Activated CD4-positive, alpha-beta T cell treated with anti-CD3 and anti-CD28 coated beads, Interleukin-2, amount 10 ng/mL, durations not matched to agents 7 days and 5 days (primary cell): ENCODE data around the gene PTPRJ. TPM values are rescaled to one million over a fixed set of nuclear protein-coding genes. Genes with fewer than 3 reads are reported as not detected.

Source experiments
- CTCF ChIA-PET: fragments of 350-600 bp; sonication (Branson Sonifier 250); formaldehyde crosslinking; loops from one replicate; lab custom pipeline; 2021; ENCODE audit warnings: antibody characterized with exemption; lab: Charles Lee
- POLR2A ChIA-PET: fragments of 350-600 bp; sonication (Branson Sonifier 250); formaldehyde crosslinking; loops from one replicate; lab custom pipeline; 2021; ENCODE audit warnings: antibody characterized with exemption; lab: Charles Lee
- DNase-seq: peaks from one replicate; pipeline ENCODE4 v3.0.0-alpha.2; 2020
- H3K27ac Mint-ChIP-seq: one replicate; pipeline ENCODE4 v1.8.0; 2021; ENCODE audit warnings: mild to moderate bottlenecking, moderate library complexity, mixed read lengths
- H3K27me3 Mint-ChIP-seq: one replicate; pipeline ENCODE4 v1.8.0; 2021; ENCODE audit warnings: mixed read lengths
- H3K36me3 Mint-ChIP-seq: one replicate; pipeline ENCODE4 v1.8.0; 2021; ENCODE audit warnings: low read depth, mixed read lengths
- H3K4me1 Mint-ChIP-seq: one replicate; pipeline ENCODE4 v1.8.0; 2021; ENCODE audit warnings: mixed read lengths
- H3K4me3 Mint-ChIP-seq: one replicate; pipeline ENCODE4 v1.8.0; 2021; ENCODE audit warnings: mild to moderate bottlenecking, moderate library complexity, mixed read lengths
- H3K9me3 Mint-ChIP-seq: one replicate; pipeline ENCODE4 v1.8.0; 2021; ENCODE audit warnings: mixed read lengths
- total RNA-seq, 2 experiments: library from RNA; stranded (reverse); gene quantifications; one replicate each; pipeline ENCODE4 v1.2.3, GENCODE V29; 2021

PTPRJ gene
- total RNA-seq, 2 experiments from 2014 or later: 75.2 to 81.3 TPM

DNA sequence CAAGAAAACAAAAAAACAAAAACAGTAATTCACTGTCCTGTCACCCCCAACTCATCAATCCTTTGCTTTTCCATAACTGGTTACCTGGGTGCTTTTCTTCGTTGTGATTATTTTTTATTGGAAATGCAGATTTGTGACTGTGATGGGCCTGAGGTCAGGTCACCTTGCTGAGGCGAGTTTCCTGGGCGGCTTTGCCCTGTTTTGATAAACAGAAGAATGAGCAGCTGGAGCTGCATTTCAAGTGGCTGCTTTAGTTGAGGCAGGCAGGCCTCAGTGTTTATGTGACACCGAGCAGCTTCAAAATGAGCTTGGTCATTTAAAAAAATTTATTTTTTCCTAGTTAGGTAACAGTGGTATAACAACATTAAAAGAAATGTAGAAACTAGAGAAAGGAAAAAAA is 22.2 kb downstream of the PTPRJ start:
- Mint-ChIP-seq H3K27ac (peak overlapping the region; percentile 98), H3K36me3 (peaks cover 40% of the 10 kb centered on the region), H3K27me3 (no peaks in the 10 kb centered on the region), H3K4me3 (peak overlapping the region; percentile 65), H3K9me3 (no peaks in the 10 kb centered on the region), H3K4me1 (peaks cover 88% of the 10 kb centered on the region)
- CTCF ChIA-PET: interaction anchor here (0.8 to 2.6 kb wide), 7 partner anchors 9 to 105 kb away, joined by 3 to 15 read pairs (median 3); no protein-coding TSS in a partner anchor
- no peak for DNase-seq
- POLR2A ChIA-PET: interaction anchor here (0.7 kb wide), 1 partner anchor 52 kb away, joined by 3 read pairs; no protein-coding TSS in a partner anchor

GRCh38 chr11:48003926-48004325 is 23.6 kb downstream of the PTPRJ start:
- H3K4me3 Mint-ChIP-seq: peak overlapping the region; percentile 35
- CTCF ChIA-PET: interaction anchor here (0.9 to 2.6 kb wide), 5 partner anchors 10 to 69 kb away, joined by 3 to 15 read pairs (median 3); no protein-coding TSS in a partner anchor
- peaks cover 39% of the 10 kb centered on the region for H3K36me3 Mint-ChIP-seq
- no peaks in the 10 kb centered on the region for H3K27me3 Mint-ChIP-seq
- no peaks in the 10 kb centered on the region for H3K9me3 Mint-ChIP-seq
- H3K4me1 Mint-ChIP-seq: peaks cover 85% of the 10 kb centered on the region
- DNase-seq: no peak
- peak overlapping the region; percentile 95 for H3K27ac Mint-ChIP-seq
- POLR2A ChIA-PET: interaction anchor here (0.7 kb wide), 1 partner anchor 53 kb away, joined by 3 read pairs; no protein-coding TSS in a partner anchor

- Mint-ChIP-seq H3K36me3 (peaks cover 36% of the 10 kb centered on the region), H3K27ac (peak overlapping the region; percentile 95), H3K27me3 (no peaks in the 10 kb centered on the region), H3K4me1 (peaks cover 83% of the 10 kb centered on the region), H3K4me3 (peak overlapping the region; percentile 35), H3K9me3 (no peaks in the 10 kb centered on the region)
- DNase-seq: no peak
- ChIA-PET POLR2A (interaction anchor here (0.7 kb wide), 1 partner anchor 52 kb away, joined by 3 read pairs; no protein-coding TSS in a partner anchor), CTCF (interaction anchor here (0.9 to 2.6 kb wide), 5 partner anchors 9 to 70 kb away, joined by 3 to 15 read pairs (median 3); no protein-coding TSS in a partner anchor)
These were observed 24.1 kb downstream of the PTPRJ start for GRCh38 chr11:48004456-48004855.

DNA sequence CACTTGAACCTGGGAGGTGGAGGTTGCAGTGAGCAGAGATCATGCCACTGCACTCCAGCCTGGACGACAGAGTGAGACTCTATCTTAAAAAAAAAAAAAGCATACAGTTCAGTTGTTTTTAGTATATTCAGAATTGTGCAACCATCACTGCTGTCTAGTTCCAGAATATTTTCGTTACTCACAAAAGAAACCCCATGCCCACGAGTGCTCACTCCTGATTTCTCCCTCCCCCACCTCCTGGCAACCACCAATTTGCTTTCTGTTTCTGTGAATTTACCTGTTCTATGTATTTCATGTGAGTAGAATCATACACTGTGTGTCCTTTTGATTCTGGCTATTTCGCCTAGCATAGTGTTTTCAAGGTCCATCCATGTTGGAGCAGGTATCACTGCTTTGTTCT is 24.8 kb downstream of the PTPRJ start:
- Mint-ChIP-seq H3K36me3 (peaks cover 37% of the 10 kb centered on the region), H3K4me3 (peak overlapping the region; percentile 40), H3K27me3 (no peaks in the 10 kb centered on the region), H3K4me1 (peaks cover 82% of the 10 kb centered on the region), H3K9me3 (no peaks in the 10 kb centered on the region), H3K27ac (peak overlapping the region; percentile 95)
- peak; percentile 61 for DNase-seq
- CTCF ChIA-PET: interaction anchor here (1.0 to 2.0 kb wide), 5 partner anchors 11 to 71 kb away, joined by 3 to 10 read pairs (median 6); no protein-coding TSS in a partner anchor
- POLR2A ChIA-PET: no interaction called here

GRCh38 chr11:48005831-48006270 is 25.5 kb downstream of the PTPRJ start:
- POLR2A ChIA-PET: interaction anchor here (2.2 kb wide), 1 partner anchor 50 kb away, joined by 20 read pairs; no protein-coding TSS in a partner anchor
- H3K27me3 Mint-ChIP-seq: no peaks in the 10 kb centered on the region
- CTCF ChIA-PET: interaction anchor here (1.0 to 2.0 kb wide), 8 partner anchors 11 to 72 kb away, joined by 3 to 10 read pairs (median 4); no protein-coding TSS in a partner anchor
- peak overlapping the region; percentile 40 for H3K4me3 Mint-ChIP-seq
- no peak for DNase-seq
- H3K4me1 Mint-ChIP-seq: peaks cover 77% of the 10 kb centered on the region
- peak overlapping the region; percentile 95 for H3K27ac Mint-ChIP-seq
- H3K36me3 Mint-ChIP-seq: peaks cover 32% of the 10 kb centered on the region
- H3K9me3 Mint-ChIP-seq: no peaks in the 10 kb centered on the region

DNA sequence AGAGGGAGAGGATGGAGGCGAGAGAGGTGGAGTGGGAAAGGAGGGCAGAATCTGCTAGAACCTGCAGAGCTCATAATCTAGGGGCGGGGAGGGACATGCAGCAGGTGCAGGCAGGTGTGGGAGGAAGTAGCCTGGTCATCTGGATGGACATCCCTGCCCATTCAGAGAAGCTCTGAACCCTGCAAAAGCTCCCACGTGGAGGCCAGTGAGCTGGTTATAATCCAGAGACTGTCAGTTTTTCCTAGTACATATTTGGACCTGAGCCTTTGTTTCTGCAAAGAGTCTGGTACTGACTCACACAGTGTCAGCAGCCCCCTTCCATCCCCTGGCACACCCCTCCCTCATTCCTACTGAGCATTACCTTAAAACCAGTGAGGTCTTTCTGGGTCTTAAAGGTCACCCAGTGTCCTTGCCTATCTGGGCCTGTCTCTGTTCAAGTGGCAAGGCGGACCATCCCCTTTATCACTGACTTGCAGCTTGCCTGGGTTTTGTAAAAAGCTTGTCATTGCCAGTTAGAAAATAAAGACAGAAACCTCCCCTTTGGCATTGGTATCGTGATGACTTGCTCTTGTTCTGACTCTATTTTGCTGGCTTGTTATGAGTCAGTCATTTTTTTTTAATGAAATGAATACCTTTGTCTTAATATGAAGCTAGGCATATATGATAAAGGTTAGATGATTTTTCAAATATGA is 26.1 kb downstream of the PTPRJ start:
- H3K4me3 Mint-ChIP-seq: peak overlapping the region; percentile 40
- H3K27ac Mint-ChIP-seq: peak overlapping the region; percentile 95
- no peaks in the 10 kb centered on the region for H3K27me3 Mint-ChIP-seq
- no peaks in the 10 kb centered on the region for H3K9me3 Mint-ChIP-seq
- peak; percentile 47 for DNase-seq
- peaks cover 77% of the 10 kb centered on the region for H3K4me1 Mint-ChIP-seq
- ChIA-PET CTCF (interaction anchor here (0.6 to 2.0 kb wide), 13 partner anchors 10 to 179 kb away, joined by 3 to 10 read pairs (median 4); no protein-coding TSS in a partner anchor), POLR2A (interaction anchor here (0.6 to 2.2 kb wide), 3 partner anchors 23 to 53 kb away, joined by 3 to 20 read pairs (median 4); no protein-coding TSS in a partner anchor)
- H3K36me3 Mint-ChIP-seq: peaks cover 32% of the 10 kb centered on the region

GRCh38 chr11:48007677-48008076 is 27.3 kb downstream of the PTPRJ start:
- ChIA-PET POLR2A (interaction anchor here (2.2 kb wide), 1 partner anchor 48 kb away, joined by 20 read pairs; no protein-coding TSS in a partner anchor), CTCF (no interaction called here)
- peaks cover 29% of the 10 kb centered on the region for H3K36me3 Mint-ChIP-seq
- no peak overlapping the region for H3K4me3 Mint-ChIP-seq
- no peak for DNase-seq
- peak overlapping the region; percentile 95 for H3K27ac Mint-ChIP-seq
- H3K27me3 Mint-ChIP-seq: no peaks in the 10 kb centered on the region
- H3K4me1 Mint-ChIP-seq: peaks cover 78% of the 10 kb centered on the region
- H3K9me3 Mint-ChIP-seq: no peaks in the 10 kb centered on the region

DNA sequence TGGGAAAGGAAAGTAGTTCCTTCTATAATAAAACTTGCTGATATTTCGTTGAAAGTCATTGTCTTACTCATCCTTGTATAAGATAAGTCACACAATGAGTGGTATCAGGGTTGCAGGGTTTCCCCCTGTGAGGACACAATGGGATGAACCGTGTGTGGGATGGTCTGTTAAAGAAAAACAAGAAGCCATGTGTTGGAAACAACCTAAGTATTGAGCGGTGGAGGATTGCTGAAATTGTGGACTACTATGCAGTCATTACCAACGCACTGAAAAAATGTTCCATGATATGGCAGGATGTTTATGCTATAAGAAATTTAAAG is 28.6 kb downstream of the PTPRJ start:
- H3K27ac Mint-ChIP-seq: peak overlapping the region; percentile 77
- H3K27me3 Mint-ChIP-seq: no peaks in the 10 kb centered on the region
- peaks cover 83% of the 10 kb centered on the region for H3K4me1 Mint-ChIP-seq
- ChIA-PET POLR2A (interaction anchor here (0.5 kb wide), 1 partner anchor 49 kb away, joined by 8 read pairs; no protein-coding TSS in a partner anchor), CTCF (interaction anchor here (1.1 kb wide), 1 partner anchor 11 kb away, joined by 5 read pairs; no protein-coding TSS in a partner anchor)
- peaks cover 41% of the 10 kb centered on the region for H3K36me3 Mint-ChIP-seq
- DNase-seq: peak; percentile 29
- no peak overlapping the region for H3K4me3 Mint-ChIP-seq
- no peaks in the 10 kb centered on the region for H3K9me3 Mint-ChIP-seq

GRCh38 chr11:48011102-48011797 is 30.9 kb downstream of the PTPRJ start:
- CTCF ChIA-PET: interaction anchor here (0.5 to 3.8 kb wide), 9 partner anchors 8 to 554 kb away, joined by 3 to 15 read pairs (median 4); no protein-coding TSS in a partner anchor
- no peak for DNase-seq
- Mint-ChIP-seq H3K27me3 (no peaks in the 10 kb centered on the region), H3K36me3 (peaks cover 46% of the 10 kb centered on the region), H3K9me3 (no peaks in the 10 kb centered on the region), H3K4me3 (no peak overlapping the region), H3K4me1 (peaks cover 82% of the 10 kb centered on the region), H3K27ac (peak overlapping the region; percentile 96)
- POLR2A ChIA-PET: no interaction called here

DNA sequence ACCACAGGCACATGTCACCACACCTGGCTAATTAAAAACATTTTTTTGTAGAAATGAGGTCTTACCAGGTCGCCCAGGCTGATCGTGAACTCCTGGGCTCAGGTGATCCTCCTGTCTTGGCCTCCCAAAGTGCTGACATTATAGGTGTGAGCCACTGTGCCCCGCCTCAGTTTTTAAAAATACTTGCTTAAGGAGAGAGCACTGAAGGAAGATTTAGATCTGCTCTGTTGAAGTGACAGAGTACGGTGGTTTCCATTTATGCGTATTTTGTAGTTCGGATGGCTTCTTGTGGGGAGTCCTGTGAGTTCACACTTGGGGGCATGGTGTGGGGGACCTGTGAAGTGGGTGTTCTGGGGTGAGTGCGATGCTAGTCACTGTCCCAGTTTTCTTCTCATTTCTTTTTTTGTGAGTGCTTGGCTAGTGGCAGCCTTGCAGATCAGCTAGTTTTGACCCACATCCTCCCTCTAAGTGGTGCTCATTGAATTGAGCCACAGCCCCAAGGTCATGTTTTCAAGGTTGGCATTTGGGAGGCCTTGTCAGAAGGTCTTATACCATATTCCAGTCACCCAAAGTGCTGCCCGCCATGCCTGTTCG is 31.5 kb downstream of the PTPRJ start:
- H3K4me1 Mint-ChIP-seq: peaks cover 81% of the 10 kb centered on the region
- DNase-seq: peak; percentile 26
- peak overlapping the region; percentile 7 for H3K4me3 Mint-ChIP-seq
- POLR2A ChIA-PET: interaction anchor here (0.5 to 1.1 kb wide), 3 partner anchors 10 to 739 kb away, joined by 4 to 5 read pairs (median 5); no protein-coding TSS in a partner anchor
- H3K27me3 Mint-ChIP-seq: no peaks in the 10 kb centered on the region
- peak overlapping the region; percentile 96 for H3K27ac Mint-ChIP-seq
- H3K36me3 Mint-ChIP-seq: peaks cover 50% of the 10 kb centered on the region
- CTCF ChIA-PET: interaction anchor here (0.6 to 3.8 kb wide), 8 partner anchors 8 to 164 kb away, joined by 3 to 15 read pairs (median 5); partner anchors contain the start of gene NUP160
- H3K9me3 Mint-ChIP-seq: no peaks in the 10 kb centered on the region

- POLR2A ChIA-PET: no interaction called here
- Mint-ChIP-seq H3K4me1 (peaks cover 87% of the 10 kb centered on the region), H3K27me3 (no peaks in the 10 kb centered on the region), H3K9me3 (no peaks in the 10 kb centered on the region), H3K27ac (peak overlapping the region; percentile 96), H3K36me3 (peaks cover 49% of the 10 kb centered on the region), H3K4me3 (peak overlapping the region; percentile 53)
- CTCF ChIA-PET: interaction anchor here (0.8 to 3.8 kb wide), 8 partner anchors 10 to 76 kb away, joined by 3 to 15 read pairs (median 4); no protein-coding TSS in a partner anchor
- peak; percentile 63 for DNase-seq
These were observed 33.0 kb downstream of the PTPRJ start for GRCh38 chr11:48013269-48013901.
